HG02642 (cell line): ENCODE measurements around the gene ZBED2.
"Not testable (repeated sequence)": the region's sequence is repeated elsewhere in the genome, so short reads cannot be mapped to it uniquely, and the experiment has no call there.

ENCODE experiments used
- ATAC-seq: cut with Tn5 transposase; IDR thresholded peaks from one replicate; pipeline ENCODE4 v1.9.1; 2021; ENCODE audit warnings: mild to moderate bottlenecking; ENCODE audit not compliant: unreplicated experiment, poor library complexity

The ZBED2 gene, protein sequence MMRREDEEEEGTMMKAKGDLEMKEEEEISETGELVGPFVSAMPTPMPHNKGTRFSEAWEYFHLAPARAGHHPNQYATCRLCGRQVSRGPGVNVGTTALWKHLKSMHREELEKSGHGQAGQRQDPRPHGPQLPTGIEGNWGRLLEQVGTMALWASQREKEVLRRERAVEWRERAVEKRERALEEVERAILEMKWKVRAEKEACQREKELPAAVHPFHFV

GRCh38 chr3:111595232-111595631 is at the start of gene ZBED2:
Gene ZBED2 (minus strand): TSS chr3:111595346. CDS start chr3:111594201, 1,145 bp downstream.
- peak; percentile 48 for ATAC-seq

DNA sequence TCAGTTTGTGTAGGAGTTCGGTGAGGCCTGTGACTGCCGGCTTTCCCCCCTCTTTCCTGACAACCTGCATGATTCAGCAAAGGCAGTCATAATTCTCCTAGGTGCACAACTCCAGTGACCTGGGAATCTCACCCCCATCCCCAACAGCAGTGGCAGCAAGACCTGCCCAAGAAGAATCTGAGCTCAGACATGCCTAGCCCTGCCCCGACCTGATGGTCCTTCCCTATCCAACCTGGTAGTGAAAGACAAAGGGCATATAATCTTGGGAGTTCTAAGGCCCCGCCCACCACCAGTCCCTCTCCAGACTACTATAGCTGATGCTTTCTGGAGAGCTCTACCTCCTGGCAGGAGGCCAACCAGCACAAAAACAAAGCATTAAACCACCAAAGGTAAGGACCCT is 44.2 kb upstream of the ZBED2 start:
- ATAC-seq: no peak

DNA sequence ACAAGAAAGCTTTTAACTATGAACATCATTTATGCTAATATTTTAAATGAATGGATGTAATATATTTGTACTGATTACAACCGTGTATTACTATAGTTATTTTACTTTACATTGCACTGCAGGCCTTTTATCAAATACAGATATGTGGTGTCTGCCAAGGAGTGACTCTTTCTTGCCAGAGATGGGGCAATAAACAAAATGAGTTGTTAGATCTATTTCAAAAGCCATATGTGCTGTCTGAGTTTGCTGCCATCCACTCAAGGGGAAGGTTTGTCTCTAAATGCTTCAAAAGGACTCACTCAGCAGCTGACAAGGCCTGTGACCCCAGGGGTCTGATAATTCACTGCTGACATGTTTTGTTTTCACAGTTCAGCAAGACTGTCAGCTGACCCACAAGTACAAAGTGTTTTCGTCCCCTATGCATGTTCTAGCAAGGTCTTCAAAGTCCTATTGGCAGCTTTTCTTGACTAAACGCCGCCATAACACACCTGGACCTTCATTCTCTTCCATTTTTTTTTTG is 41.3 kb upstream of the ZBED2 start:
- no peak for ATAC-seq

- ATAC-seq: no peak
These were observed 40.3 kb upstream of the ZBED2 start for GRCh38 chr3:111635403-111635802.

- not testable (repeated sequence) for ATAC-seq
These were observed 35.5 kb upstream of the ZBED2 start for GRCh38 chr3:111630638-111631037.

GRCh38 chr3:111629018-111629417 is 33.9 kb upstream of the ZBED2 start:
- not testable (repeated sequence) for ATAC-seq

DNA sequence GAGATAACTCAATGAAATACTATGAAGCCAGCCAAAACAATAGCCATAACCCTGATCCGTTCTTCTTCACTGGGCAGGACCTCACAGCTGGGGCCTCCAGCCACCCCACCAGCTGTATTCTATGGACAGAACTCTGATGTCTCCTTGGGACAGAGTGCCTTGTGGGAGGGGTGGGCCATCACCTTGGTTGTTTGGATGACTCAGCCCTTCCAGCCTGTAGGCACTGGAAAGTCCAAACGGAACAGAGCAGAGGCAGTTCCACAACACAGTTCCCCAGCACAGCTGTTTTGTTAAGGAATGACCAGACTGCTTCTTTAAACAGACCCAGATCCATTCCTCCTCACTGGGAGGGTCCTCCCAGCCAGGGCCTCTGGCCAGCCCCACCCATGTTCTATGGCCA is 31.9 kb upstream of the ZBED2 start:
- no peak for ATAC-seq

DNA sequence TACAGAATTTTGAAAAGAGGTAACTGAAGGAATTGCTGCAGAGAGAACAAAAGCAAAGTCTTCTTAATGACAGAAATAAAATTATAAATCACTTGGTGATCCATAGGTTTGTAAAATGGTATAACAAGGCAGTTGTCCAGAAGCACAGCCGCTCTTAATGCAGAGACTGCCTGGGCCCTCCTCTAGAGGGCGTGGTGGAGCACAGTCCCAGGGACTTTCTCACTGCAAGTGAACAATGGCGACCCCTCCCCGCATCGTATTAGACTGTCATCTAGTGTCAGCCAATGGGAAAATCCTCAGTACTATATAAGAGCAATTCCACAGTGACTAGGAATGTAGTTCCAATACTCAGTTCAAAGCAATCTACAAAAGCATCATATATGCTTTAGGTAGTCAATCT is 26.4 kb upstream of the ZBED2 start:
- no peak for ATAC-seq

GRCh38 chr3:111619833-111620232 is 24.7 kb upstream of the ZBED2 start:
- ATAC-seq: no peak

DNA sequence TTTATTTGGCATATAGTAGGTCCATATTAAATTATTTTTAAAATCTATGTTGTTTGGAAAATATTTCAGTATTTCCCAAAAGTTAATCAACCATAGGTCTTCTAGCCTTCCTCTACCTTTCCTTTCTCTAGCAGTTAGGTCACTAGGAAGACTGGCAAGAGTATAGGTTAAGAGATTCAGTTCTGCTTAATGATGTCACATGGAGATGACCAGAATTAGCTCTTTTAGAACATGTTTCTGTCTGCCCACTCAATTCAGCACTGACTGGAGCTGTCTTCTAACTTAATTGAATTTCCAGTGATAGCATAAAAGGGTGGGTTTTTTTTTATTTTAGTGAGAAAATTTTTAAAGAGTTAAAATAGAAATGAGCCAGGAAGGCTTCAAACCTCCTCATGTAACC is 23.8 kb upstream of the ZBED2 start:
- no peak for ATAC-seq

DNA sequence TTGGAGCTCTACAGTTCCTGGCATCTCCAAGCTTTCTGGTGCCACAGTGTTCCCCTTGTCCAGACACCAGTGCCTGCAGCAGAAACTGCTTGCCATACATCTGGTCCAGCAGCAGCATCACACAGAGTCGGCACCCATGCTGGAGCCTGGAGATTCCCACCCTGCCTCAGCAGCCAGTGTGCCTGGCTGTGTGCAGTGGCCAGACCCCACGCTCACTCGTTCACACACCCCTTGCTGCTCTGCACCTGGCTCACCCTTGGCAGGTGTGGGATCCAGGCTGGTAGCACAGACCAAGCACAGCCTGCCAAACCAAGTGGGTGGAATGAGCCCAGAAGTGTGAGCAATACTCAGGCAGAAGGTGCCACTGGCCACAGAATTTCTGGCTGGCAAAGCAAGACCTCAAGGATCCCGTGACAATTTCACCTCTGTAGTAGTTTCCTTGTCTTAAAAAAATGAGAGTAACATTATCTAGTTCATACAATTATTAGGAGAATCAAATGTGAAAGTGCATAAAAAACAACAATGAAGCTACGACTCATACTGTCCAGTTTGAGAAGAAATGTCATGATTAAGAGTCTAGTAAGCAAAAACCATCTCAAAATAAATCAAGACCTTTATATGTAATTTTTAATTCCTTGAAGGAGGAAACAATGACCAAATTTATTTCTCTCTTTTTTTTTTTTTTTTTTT is 22.9 kb upstream of the ZBED2 start:
- no peak for ATAC-seq

DNA sequence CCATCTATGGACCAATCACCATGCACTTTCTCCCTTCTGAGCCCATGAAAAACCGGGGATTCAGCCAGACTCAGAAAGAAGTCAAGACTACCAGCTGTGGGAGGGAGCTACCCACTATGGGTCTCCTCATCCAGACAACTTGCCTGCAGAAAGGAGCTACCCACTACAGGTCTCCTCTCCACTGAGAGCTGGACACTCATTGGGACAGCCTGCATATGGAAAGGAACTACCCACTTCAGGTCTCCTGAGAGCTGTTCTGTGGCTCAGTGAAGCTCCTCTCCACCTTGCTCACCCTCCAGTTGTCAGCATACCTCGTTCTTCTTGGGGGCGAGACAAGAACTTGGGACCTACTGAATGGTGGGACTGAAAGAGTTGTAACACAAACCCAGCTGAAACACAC is 22.3 kb upstream of the ZBED2 start:
- ATAC-seq: no peak

DNA sequence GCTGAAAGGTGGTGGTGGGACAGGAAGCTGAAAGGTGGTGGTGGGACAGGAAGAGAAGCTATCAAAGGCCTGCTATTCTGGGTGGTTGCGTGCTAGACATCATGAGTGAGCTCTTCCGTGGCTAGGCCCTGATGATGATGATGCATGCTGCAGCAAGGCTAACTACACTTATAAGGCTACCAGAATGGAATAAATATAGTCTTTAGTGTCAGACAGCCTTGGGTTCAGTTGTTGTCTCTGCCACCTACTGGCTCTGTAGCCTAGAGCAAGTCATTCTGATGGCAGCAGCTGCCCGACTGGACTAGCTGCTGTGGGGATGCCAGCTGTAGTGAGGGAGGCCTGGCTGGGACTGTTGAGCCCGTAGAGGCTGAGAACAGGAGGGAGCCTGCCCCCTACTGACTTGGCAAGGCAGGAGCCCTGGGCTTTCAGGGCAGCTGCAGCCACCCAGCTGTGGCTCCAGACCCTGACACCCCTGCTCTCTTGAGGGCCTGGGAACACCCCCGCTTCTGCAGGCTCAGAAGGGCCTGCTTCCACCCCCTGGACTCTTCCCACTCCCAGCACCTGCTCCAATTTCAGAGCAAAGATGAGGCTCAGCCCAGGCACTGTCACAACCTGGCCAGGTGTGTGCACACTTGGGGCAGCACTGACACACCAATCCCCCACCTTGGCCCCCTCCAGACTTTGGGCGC is 21.4 kb upstream of the ZBED2 start:
- peak; percentile 90 for ATAC-seq

GRCh38 chr3:111615880-111616279 is 20.7 kb upstream of the ZBED2 start:
- ATAC-seq: no peak

DNA sequence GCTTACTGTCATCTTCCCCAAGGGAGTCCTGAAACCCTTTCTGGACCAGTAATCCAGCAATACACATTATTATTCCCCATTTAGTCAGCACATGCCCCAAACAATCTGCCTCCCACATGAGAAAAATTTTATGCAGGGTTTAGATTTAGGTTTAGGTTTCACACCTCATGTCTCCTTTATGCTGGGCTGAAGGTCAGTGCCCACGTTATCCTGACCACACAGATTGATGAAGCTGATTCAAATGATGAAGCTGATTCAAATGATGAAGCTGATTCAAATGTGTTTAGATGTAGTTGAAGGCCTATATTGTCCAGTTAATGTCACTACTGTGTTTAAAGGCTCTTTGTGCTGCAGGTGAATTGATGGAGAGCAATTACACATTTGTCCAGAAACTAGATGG is 18.1 kb upstream of the ZBED2 start:
- no peak for ATAC-seq

DNA sequence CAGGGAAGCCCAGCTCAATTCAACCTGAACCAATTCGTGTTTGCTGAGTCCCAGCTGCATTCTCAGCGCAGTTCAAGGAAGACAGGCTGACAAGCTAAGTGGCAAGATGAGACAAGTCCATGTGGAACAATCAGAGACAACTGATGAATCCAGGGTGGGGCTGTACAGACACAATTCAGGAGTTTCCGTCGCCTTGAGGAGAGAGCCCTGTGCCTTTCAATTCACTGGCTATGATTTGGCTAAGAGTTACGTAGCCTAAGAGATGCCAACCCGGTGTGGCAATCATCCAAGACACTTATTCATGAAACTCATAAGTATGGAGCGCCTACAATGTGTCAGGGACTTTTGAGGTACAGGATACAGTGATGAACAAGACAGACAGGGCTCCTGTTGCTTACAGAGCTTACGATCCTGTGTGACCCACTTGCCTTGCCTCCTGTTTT is 15.5 kb upstream of the ZBED2 start:
- peak; percentile 22 for ATAC-seq

DNA sequence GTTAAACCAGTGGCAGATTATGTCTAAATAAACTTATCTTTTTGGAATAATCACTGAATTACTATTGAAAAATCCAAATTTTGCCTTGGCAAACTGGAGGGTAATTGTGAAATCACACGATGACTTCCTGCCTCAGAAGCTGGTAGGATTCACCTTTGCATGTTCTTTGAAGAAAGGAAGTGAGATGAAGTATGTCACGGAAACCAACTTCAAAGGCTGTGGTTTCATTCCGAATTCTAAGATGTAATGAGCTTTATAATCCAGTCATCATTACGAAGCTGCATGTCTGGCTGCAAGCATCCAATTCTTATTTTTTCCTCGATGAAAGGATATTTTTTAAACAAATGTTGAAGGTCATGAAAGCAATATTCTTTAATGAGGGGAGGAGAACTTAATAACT is 15.0 kb upstream of the ZBED2 start:
- ATAC-seq: peak; percentile 83

DNA sequence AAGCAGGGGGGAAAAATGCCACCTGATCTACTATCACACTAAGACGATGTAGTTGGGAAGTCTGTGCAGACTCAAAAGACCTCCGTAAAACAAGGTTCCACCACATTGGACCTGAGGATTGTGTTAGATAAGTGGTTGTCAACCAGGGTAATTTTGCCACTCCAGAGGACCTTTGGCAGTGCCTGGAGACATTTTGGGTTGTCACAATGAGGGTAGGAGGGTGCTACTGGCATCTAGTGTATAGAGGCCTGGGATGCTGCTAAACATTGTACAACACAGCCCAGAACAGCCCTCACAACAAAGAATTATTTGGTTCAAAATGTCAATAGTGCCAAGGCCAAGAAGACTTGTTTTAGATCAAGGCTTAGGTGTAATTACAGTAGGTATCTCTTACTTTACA is 14.6 kb upstream of the ZBED2 start:
- no peak for ATAC-seq

DNA sequence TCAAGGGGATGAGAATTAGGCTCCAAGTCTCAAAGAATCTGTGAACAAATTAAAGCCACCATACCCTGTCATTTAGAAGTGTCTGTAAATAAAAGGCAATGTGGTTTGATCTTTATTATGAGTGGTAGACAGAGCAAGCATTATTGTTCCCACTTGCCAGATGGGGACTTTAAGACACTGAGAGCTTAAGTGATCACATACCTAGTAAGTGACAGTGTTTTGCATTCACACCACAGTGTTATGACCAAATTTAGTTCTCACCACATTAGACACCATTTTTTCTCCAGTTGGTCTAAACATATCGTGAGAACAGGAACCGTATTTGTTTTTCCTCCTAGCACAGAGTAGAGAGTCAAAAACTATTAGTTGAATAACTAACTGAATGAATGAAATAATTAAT is 13.2 kb upstream of the ZBED2 start:
- ATAC-seq: peak; percentile 39

DNA sequence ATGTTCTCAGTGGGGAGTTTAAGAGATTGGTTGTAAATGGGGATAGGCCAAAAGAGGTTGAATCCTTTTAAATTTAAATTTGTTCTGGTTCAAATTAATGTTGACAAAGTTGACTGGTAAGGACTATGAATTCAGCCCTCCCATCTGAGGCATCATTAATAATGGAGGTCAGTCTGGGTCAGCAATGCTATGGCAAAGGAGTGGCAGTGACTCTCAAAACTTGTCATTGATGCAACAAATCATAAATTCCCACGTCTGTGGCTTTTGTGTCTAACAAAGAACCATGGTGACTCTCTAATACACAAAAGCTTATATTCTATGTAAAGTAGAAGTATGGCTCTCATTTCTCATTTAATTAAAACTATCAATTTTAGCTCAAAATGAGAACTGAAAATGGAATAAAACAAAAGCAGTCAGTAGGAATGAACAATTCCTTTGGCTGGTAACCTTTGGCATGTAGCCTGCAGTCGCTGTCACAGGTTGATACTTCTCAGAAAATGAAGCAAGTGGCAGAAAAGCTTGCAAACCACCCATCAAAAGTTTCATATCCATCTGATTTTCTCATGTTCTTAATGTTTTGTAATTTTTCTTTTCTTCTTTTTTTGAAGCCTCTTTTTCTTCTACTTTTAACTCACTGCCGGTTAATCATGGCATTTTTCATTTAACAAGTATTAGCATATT is 12.2 kb upstream of the ZBED2 start:
- no peak for ATAC-seq

GRCh38 chr3:111605493-111605892 is 10.3 kb upstream of the ZBED2 start:
- no peak for ATAC-seq
